Natural killer cell (primary cell): ENCODE data around the gene ABHD17C. TPM values are rescaled to one million over a fixed set of nuclear protein-coding genes. Genes with fewer than 3 reads are reported as not detected.

Source experiments
- ATAC-seq, 3 donors: fragments of 150-1000 bp in 2 of 3; fragments of 200-7000 bp in 1 of 3; cut with Tn5 transposase; 1 replicate in 1 of 3; 2 replicates in 2 of 3; pipeline ENCODE4 v1.10.0; 2021; ENCODE audit warnings: mild to moderate bottlenecking in 2 of 3, moderate library complexity in 2 of 3
- DNase-seq, 2 donors: peaks; one replicate each; pipeline versions ENCODE4 v3.0.0 to v3.0.0-alpha.2; 2013 to 2021; ENCODE audit warnings: mixed read lengths in 1 of 2
- H3K27ac ChIP-seq: one replicate; pipeline ENCODE4 v1.5.1; 2013; ENCODE audit warnings: mild to moderate bottlenecking, low read length
- H3K27me3 ChIP-seq: one replicate; pipeline ENCODE4 v1.6.1; 2013; ENCODE audit warnings: low read length; ENCODE audit not compliant: control insufficient read depth, insufficient read depth
- H3K36me3 ChIP-seq: one replicate; pipeline ENCODE4 v1.6.1; 2013; ENCODE audit warnings: low read length; ENCODE audit not compliant: control insufficient read depth, insufficient read depth
- H3K4me1 ChIP-seq: one replicate; pipeline ENCODE4 v1.6.1; 2013; ENCODE audit warnings: low read length; ENCODE audit not compliant: control insufficient read depth, insufficient read depth
- H3K4me3 ChIP-seq: one replicate; pipeline ENCODE4 v1.5.1; 2013; ENCODE audit warnings: low read length
- H3K9me3 ChIP-seq: one replicate; pipeline ENCODE4 v1.6.1; 2013; ENCODE audit warnings: low read length; ENCODE audit not compliant: control insufficient read depth, insufficient read depth
- H3K27ac Mint-ChIP-seq, 2 donors: one replicate each; pipeline ENCODE4 v1.8.0; 2022; ENCODE audit warnings: mild to moderate bottlenecking in 2 of 2, mixed read lengths in 2 of 2, moderate library complexity in 1 of 2
- H3K27me3 Mint-ChIP-seq, 2 donors: one replicate each; pipeline ENCODE4 v1.8.0; 2022; ENCODE audit warnings: low read depth in 2 of 2, mixed read lengths in 2 of 2
- H3K36me3 Mint-ChIP-seq: one replicate; pipeline ENCODE4 v1.8.0; 2022; ENCODE audit warnings: mixed read lengths
- H3K4me1 Mint-ChIP-seq, 2 donors: one replicate each; pipeline ENCODE4 v1.8.0; 2022; ENCODE audit warnings: mixed read lengths in 2 of 2
- H3K4me3 Mint-ChIP-seq: one replicate; pipeline ENCODE4 v1.8.0; 2022; ENCODE audit warnings: mild to moderate bottlenecking, moderate library complexity, mixed read lengths
- H3K9me3 Mint-ChIP-seq, 2 donors: one replicate each; pipeline ENCODE4 v1.8.0; 2022; ENCODE audit warnings: mixed read lengths in 2 of 2
- WGBS: methylation state at CpG from one replicate; pipeline ENCODE4 v1.1.7; 2013; ENCODE audit warnings: missing lambda C conversion rate; ENCODE audit not compliant: insufficient coverage; 5-methylcytosine and 5-hydroxymethylcytosine counted together
- intact Hi-C: fragments of 100-400 bp; cut with micrococcal nuclease; formaldehyde crosslinking; loops from one replicate; pipeline ENCODE4 v1.14.2; 2022
- total RNA-seq, 4 donors: library from RNA; stranded (reverse); fragments of 120-200 nt in 1 of 4; gene quantifications; one replicate each; pipeline versions ENCODE4 v1.2.3 to v1.2.4, GENCODE V29; 2013 to 2022
- TF ChIP-seq, protein P1 (sequence below): fragments of 200-600 bp; IDR thresholded peaks from one replicate; pipeline ENCODE4 v1.8.0; 2022; ENCODE audit warnings: antibody characterized with exemption

The ABHD17C gene
- total RNA-seq, 3 donors from 2014 or later (not counting 1 experiment from before 2014, with no cell fraction given) = 2.4 to 4.4 (median 4.3) TPM

DNA sequence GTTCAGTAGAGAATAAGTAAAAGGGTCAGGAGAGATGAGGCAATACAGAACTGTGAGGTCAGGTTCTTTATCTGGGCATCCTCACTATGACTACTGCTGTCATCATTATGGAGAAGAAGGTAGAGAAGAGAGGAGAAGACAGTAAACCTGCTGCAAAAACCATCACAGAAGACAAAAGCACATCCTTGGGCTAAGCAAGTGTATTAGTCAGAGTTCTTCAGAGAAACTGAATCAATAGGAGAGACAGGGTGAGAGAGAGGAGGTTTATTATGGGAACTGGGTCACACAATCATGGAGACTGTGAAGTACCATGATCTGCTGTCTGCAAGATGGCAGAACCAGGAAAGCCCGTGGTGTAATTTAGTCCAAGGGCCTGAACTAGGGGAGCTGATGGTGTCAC lies 9.5 kb upstream of the ABHD17C start:
- intact Hi-C loops = no loop called here
- H3K4me3 Mint-ChIP-seq = no peak overlapping the region

DNA sequence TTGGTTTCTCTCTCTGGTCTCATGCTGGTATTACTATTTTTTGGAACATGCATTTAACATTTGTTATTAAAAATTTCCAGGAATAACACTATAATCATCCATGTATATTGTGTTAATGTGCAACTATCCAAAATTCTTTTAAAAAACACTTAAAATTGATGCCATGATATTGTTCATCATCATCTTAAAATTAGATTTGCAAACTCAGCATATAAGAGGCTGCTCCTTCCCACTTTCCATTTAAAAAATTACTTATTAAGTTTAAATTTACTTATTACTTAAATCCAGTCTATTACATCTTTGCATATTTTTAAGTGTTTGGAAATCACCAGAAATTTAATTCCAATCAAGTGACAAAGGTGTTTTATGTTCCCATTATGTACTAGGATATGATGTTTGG lies 5.8 kb upstream of the ABHD17C start:
- no peak for DNase-seq
- Mint-ChIP-seq H3K4me1 (peaks cover 0 to 6% of the 10 kb centered on the region in 2 donors), H3K27me3 (peaks cover 6 to 10% of the 10 kb centered on the region in 2 donors), H3K36me3 (no peaks in the 10 kb centered on the region), H3K4me3 (no peak overlapping the region), H3K27ac (no peak overlapping the region), H3K9me3 (no peaks in the 10 kb centered on the region)
- ATAC-seq = no peak
- Histone ChIP-seq H3K36me3 (no peaks in the 10 kb centered on the region), H3K27ac (no peak overlapping the region), H3K27me3 (no peaks in the 10 kb centered on the region), H3K4me1 (no peaks in the 10 kb centered on the region), H3K4me3 (no peak overlapping the region), H3K9me3 (no peaks in the 10 kb centered on the region)
- intact Hi-C loops = no loop called here
- TF ChIP-seq, protein P1, sequence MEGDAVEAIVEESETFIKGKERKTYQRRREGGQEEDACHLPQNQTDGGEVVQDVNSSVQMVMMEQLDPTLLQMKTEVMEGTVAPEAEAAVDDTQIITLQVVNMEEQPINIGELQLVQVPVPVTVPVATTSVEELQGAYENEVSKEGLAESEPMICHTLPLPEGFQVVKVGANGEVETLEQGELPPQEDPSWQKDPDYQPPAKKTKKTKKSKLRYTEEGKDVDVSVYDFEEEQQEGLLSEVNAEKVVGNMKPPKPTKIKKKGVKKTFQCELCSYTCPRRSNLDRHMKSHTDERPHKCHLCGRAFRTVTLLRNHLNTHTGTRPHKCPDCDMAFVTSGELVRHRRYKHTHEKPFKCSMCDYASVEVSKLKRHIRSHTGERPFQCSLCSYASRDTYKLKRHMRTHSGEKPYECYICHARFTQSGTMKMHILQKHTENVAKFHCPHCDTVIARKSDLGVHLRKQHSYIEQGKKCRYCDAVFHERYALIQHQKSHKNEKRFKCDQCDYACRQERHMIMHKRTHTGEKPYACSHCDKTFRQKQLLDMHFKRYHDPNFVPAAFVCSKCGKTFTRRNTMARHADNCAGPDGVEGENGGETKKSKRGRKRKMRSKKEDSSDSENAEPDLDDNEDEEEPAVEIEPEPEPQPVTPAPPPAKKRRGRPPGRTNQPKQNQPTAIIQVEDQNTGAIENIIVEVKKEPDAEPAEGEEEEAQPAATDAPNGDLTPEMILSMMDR = no peak

More for the DNA sequence above, 9.5 kb upstream of the ABHD17C start:
- Histone ChIP-seq H3K36me3 (no peaks in the 10 kb centered on the region), H3K9me3 (no peaks in the 10 kb centered on the region), H3K27ac (no peak overlapping the region), H3K4me3 (no peak overlapping the region), H3K4me1 (no peaks in the 10 kb centered on the region), H3K27me3 (no peaks in the 10 kb centered on the region)
- Mint-ChIP-seq H3K4me1 (no peaks in the 10 kb centered on the region), H3K27me3 (peaks cover 20 to 42% of the 10 kb centered on the region in 2 donors), H3K9me3 (no peaks in the 10 kb centered on the region), H3K27ac (no peak overlapping the region), H3K36me3 (no peaks in the 10 kb centered on the region)
- TF ChIP-seq, protein P1 = no peak
- no peak for ATAC-seq
- WGBS = 94% methylated on average over 1 of the region's 1 CpG
- no peak for DNase-seq

DNA sequence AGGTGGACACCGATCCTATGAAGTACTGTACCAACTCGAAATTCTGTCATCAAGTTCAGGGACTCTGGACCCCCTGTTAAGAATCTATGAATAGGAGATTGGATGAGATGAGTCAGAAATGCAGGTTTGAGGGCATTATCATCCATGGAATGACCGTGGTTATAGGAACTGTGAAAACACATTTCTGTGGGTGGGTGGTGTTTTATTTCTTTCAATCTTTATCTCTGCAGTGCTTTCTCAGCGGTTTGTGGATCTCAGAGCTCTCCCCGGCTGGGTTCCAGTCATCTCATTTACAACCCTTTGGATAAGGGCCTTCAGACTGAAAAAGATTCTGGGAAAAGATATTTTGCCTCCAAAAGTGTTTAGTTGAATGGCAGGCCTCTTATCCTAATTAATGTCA lies 5.4 kb upstream of the ABHD17C start:
- no peak for ATAC-seq
- H3K36me3 Mint-ChIP-seq = no peaks in the 10 kb centered on the region
- TF ChIP-seq, protein P1 = no peak
- H3K4me1 ChIP-seq = no peaks in the 10 kb centered on the region
- H3K9me3 ChIP-seq = no peaks in the 10 kb centered on the region
- DNase-seq = no peak
- WGBS = 88% methylated on average over 5 of the region's 5 CpGs
- H3K27me3 Mint-ChIP-seq = peaks cover 6 to 8% of the 10 kb centered on the region in 2 donors
- no peaks in the 10 kb centered on the region for H3K9me3 Mint-ChIP-seq
- H3K36me3 ChIP-seq = no peaks in the 10 kb centered on the region
- no peak overlapping the region for H3K27ac Mint-ChIP-seq
- intact Hi-C loops = no loop called here
- H3K4me1 Mint-ChIP-seq = peaks cover 0 to 10% of the 10 kb centered on the region in 2 donors
- no peaks in the 10 kb centered on the region for H3K27me3 ChIP-seq
- no peak overlapping the region for H3K27ac ChIP-seq
- no peak overlapping the region for H3K4me3 ChIP-seq
- H3K4me3 Mint-ChIP-seq = no peak overlapping the region

DNA sequence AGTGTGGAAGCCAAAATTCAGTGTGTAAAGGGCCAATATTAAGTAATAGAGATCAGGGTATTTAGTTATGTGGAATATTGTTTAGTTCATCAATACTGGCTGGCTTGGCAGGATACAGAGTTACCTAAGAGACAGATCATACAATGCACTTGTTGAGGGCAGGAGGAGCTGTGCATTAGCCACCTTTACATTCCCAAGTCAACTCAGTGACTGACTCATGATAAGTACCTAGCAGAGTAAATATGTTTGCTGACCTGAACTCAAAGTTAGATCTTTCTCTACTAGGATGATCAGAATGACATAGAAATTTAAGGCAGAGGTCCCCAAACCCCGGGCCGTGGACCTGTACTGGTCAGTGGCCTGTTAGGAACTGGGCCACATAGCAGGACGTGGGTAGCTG lies 3.5 kb upstream of the ABHD17C start:
- Histone ChIP-seq H3K9me3 (no peaks in the 10 kb centered on the region), H3K27me3 (no peaks in the 10 kb centered on the region), H3K4me1 (peaks cover 10% of the 10 kb centered on the region), H3K27ac (no peak overlapping the region), H3K36me3 (no peaks in the 10 kb centered on the region), H3K4me3 (no peak overlapping the region)
- no peak for ATAC-seq
- no peaks in the 10 kb centered on the region for H3K36me3 Mint-ChIP-seq
- H3K27me3 Mint-ChIP-seq = peaks cover 0 to 8% of the 10 kb centered on the region in 2 donors
- TF ChIP-seq, protein P1 = no peak
- H3K27ac Mint-ChIP-seq = no peak overlapping the region
- WGBS = 88% methylated on average over 3 of the region's 3 CpGs
- no peak overlapping the region for H3K4me3 Mint-ChIP-seq
- H3K9me3 Mint-ChIP-seq = no peaks in the 10 kb centered on the region
- intact Hi-C loops = no loop called here
- peaks cover 6 to 15% of the 10 kb centered on the region in 2 donors for H3K4me1 Mint-ChIP-seq
- no peak for DNase-seq
